ENCODE results near the gene CEACAM5.

DNA sequence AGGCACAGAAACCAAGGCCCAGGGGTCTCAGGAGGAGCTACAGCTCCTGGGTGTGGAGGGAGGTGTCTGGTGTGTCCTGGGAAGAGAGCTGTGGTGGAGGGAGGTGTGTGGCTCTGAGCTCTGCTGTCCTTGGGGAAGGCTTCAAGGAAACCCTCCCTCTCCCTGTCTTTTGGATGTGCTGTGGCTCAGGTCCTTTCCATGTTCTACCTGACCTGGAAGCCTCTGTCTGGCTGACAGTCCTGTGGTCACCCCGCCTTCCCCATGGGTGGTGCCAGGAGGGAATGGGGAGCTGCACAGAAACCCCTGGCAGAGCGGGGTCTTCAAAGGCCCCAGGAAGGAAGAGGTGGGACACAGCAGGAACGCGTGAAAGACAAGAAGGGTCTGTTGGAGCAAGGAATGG, 19.7 kb upstream of the CEACAM5 start:
- TF ChIP-seq, protein P1, sequence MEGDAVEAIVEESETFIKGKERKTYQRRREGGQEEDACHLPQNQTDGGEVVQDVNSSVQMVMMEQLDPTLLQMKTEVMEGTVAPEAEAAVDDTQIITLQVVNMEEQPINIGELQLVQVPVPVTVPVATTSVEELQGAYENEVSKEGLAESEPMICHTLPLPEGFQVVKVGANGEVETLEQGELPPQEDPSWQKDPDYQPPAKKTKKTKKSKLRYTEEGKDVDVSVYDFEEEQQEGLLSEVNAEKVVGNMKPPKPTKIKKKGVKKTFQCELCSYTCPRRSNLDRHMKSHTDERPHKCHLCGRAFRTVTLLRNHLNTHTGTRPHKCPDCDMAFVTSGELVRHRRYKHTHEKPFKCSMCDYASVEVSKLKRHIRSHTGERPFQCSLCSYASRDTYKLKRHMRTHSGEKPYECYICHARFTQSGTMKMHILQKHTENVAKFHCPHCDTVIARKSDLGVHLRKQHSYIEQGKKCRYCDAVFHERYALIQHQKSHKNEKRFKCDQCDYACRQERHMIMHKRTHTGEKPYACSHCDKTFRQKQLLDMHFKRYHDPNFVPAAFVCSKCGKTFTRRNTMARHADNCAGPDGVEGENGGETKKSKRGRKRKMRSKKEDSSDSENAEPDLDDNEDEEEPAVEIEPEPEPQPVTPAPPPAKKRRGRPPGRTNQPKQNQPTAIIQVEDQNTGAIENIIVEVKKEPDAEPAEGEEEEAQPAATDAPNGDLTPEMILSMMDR (IDR thresholded peaks at IDR 0.05): no peak
- no peak for TF ChIP-seq POLR2A (IDR thresholded peaks at IDR 0.05)
